Keratinocyte (primary cell): ENCODE measurements around the gene RAP1GAP2.

Experiments used
- EZH2 ChIP-seq: IDR thresholded peaks from one replicate; pipeline ENCODE4 v1.6.1; 2012; ENCODE audit warnings: inconsistent platforms, mild to moderate bottlenecking, low read length, moderate library complexity
- TF ChIP-seq, protein P1 (sequence below), 3 experiments: IDR thresholded peaks in 1 of 3; conservative IDR thresholded peaks in 1 of 3; optimal IDR thresholded peaks in 1 of 3; 2 replicates in 2 of 3; 3 replicates in 1 of 3; pipeline versions ENCODE3 to v1.5.1; 2011; ENCODE audit warnings: low read length in 3 of 3, mild to moderate bottlenecking in 3 of 3, moderate library complexity in 2 of 3, control low read depth in 1 of 3, inconsistent platforms in 1 of 3; ENCODE audit not compliant: insufficient read depth in 2 of 3; ENCODE audit errors: extremely low read depth in 1 of 3

DNA sequence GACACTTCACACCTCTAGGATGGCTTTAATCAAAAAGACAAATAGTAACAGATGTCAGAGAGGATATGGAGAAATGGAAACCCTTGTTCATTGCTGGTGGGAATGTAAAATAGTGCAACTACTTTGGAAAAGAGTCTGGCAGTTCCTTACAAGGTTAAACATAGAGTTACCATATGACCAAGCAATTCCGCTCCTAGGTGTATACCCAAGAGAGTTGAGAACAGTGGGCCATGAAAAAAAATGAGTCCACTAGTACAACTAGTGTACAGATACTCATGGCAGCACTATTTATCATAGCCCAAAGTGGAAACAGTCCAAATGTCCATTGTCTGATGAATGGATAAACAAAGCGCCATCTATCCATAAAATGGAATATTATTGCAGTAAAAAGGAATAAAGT lies 228.1 kb downstream of the RAP1GAP2 start:
- TF ChIP-seq, protein P1, sequence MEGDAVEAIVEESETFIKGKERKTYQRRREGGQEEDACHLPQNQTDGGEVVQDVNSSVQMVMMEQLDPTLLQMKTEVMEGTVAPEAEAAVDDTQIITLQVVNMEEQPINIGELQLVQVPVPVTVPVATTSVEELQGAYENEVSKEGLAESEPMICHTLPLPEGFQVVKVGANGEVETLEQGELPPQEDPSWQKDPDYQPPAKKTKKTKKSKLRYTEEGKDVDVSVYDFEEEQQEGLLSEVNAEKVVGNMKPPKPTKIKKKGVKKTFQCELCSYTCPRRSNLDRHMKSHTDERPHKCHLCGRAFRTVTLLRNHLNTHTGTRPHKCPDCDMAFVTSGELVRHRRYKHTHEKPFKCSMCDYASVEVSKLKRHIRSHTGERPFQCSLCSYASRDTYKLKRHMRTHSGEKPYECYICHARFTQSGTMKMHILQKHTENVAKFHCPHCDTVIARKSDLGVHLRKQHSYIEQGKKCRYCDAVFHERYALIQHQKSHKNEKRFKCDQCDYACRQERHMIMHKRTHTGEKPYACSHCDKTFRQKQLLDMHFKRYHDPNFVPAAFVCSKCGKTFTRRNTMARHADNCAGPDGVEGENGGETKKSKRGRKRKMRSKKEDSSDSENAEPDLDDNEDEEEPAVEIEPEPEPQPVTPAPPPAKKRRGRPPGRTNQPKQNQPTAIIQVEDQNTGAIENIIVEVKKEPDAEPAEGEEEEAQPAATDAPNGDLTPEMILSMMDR (optimal IDR thresholded peaks at IDR 0.05 in 1 of 3, IDR thresholded peaks at IDR 0.05 in 1 of 3, conservative IDR thresholded peaks at IDR 0.05 in 1 of 3; ENCODE audit: extremely low read depth in 1 of 3, insufficient read depth in 2 of 3, low read length in 3 of 3): no peak
- no peak for TF ChIP-seq EZH2
